KBM-7 (cell line): ENCODE data around the gene SHLD1.

Experiments used
- DNase-seq: peaks from one replicate; pipeline ENCODE4 v3.0.0-alpha.2; 2015
- in situ Hi-C: fragments of 300-500 bp; cut with MboI; formaldehyde crosslinking; loops from 2 replicates; pipeline ENCODE4 v1.14.3; 2020; ENCODE audit warnings: low sequenced_read_pairs, low pct_unique_long_range_greater_than_20kb, mixed read lengths

SHLD1 gene

GRCh38 chr20:5910186-5910585, 160.0 kb downstream of the SHLD1 start:
- in situ Hi-C loops, result no loop called here
- DNase-seq, result no peak

GRCh38 chr20:5913166-5913565, 163.0 kb downstream of the SHLD1 start:
- in situ Hi-C loops, result no loop called here

More at GRCh38 chr20:5913166-5913565, 163.0 kb downstream of the SHLD1 start:
- DNase-seq, result no peak
